Parathyroid adenoma (tissue), 2 donors: ENCODE data around the gene SNX11.

Source experiments
- H2AFZ ChIP-seq: fragments of 300-600 bp; sonication (generic); one replicate; pipeline ENCODE4 v1.7.0; 2017; ENCODE audit warnings: antibody characterized with exemption, mild to moderate bottlenecking
- H3K27ac ChIP-seq: fragments of 300-600 bp; sonication (generic); one replicate; pipeline ENCODE4 v1.7.0; 2017
- H3K27me3 ChIP-seq: fragments of 300-600 bp; sonication (generic); one replicate; pipeline ENCODE4 v1.7.0; 2017; ENCODE audit warnings: low read length; ENCODE audit not compliant: control insufficient read depth, insufficient read depth
- H3K36me3 ChIP-seq: fragments of 300-600 bp; sonication (generic); one replicate; pipeline ENCODE4 v1.7.0; 2017; ENCODE audit warnings: low read length; ENCODE audit not compliant: control insufficient read depth, insufficient read depth
- H3K4me1 ChIP-seq: fragments of 300-600 bp; sonication (generic); one replicate; pipeline ENCODE4 v1.7.0; 2017; ENCODE audit warnings: control low read depth
- H3K4me2 ChIP-seq: fragments of 300-600 bp; sonication (generic); one replicate; pipeline ENCODE4 v1.7.0; 2017; ENCODE audit warnings: low read length
- H3K4me3 ChIP-seq: fragments of 300-600 bp; sonication (generic); one replicate; pipeline ENCODE4 v1.7.0; 2017; ENCODE audit warnings: low read depth, low read length
- H3K79me2 ChIP-seq: fragments of 300-600 bp; sonication (generic); one replicate; pipeline ENCODE4 v1.7.0; 2017; ENCODE audit warnings: control low read depth
- H3K9ac ChIP-seq: fragments of 300-600 bp; sonication (generic); one replicate; pipeline ENCODE4 v1.7.0; 2017; ENCODE audit warnings: mild to moderate bottlenecking
- H3K9me3 ChIP-seq: fragments of 300-600 bp; sonication (generic); one replicate; pipeline ENCODE4 v1.7.0; 2017; ENCODE audit warnings: low read length; ENCODE audit not compliant: control insufficient read depth
- CTCF ChIP-seq: fragments of 300-600 bp; sonication (generic); IDR thresholded peaks from one replicate; pipeline ENCODE4 v1.7.0; 2017; ENCODE audit warnings: antibody characterized with exemption, mild to moderate bottlenecking
- donor health status: primary hyperparathyroidism.

The SNX11 gene

GRCh38 chr17:48102043-48102750 is 5.4 kb upstream of the SNX11 start:
- Histone ChIP-seq H3K36me3 (no peaks in the 10 kb centered on the region), H3K27ac (peak overlapping the region; percentile 60), H3K79me2 (peaks cover 11% of the 10 kb centered on the region), H3K9ac (no peak overlapping the region), H3K9me3 (no peaks in the 10 kb centered on the region), H2AFZ (peak overlapping the region; percentile 40), H3K27me3 (no peaks in the 10 kb centered on the region), H3K4me1 (peaks cover 2% of the 10 kb centered on the region), H3K4me3 (no peak overlapping the region), H3K4me2 (peak overlapping the region; percentile 32)
- TF ChIP-seq CTCF, result no peak

GRCh38 chr17:48102798-48103715 is 4.5 kb upstream of the SNX11 start:
- Histone ChIP-seq H2AFZ (peak overlapping the region; percentile 40), H3K9ac (no peak overlapping the region), H3K4me1 (peaks cover 2% of the 10 kb centered on the region), H3K27me3 (no peaks in the 10 kb centered on the region), H3K27ac (peak overlapping the region; percentile 60), H3K9me3 (no peaks in the 10 kb centered on the region), H3K4me3 (no peak overlapping the region), H3K36me3 (no peaks in the 10 kb centered on the region), H3K79me2 (peaks cover 8% of the 10 kb centered on the region), H3K4me2 (peak overlapping the region; percentile 32)
- TF ChIP-seq CTCF, result no peak

- no peak overlapping the region for H3K4me3 ChIP-seq
Observed at GRCh38 chr17:48104440-48104839, 3.1 kb upstream of the SNX11 start.

GRCh38 chr17:48106802-48107136 is 797 bp upstream of the SNX11 start:
- H3K27me3 ChIP-seq, result no peaks in the 10 kb centered on the region
- peak overlapping the region; percentile 57 for H3K9ac ChIP-seq
- peak overlapping the region; percentile 90 for H3K27ac ChIP-seq
- peak overlapping the region; percentile 71 for H3K4me2 ChIP-seq
- peak overlapping the region; percentile 89 for H3K4me3 ChIP-seq
- peaks cover 17% of the 10 kb centered on the region for H3K4me1 ChIP-seq
- H2AFZ ChIP-seq, result peak overlapping the region; percentile 97
- H3K9me3 ChIP-seq, result no peaks in the 10 kb centered on the region
- no peaks in the 10 kb centered on the region for H3K36me3 ChIP-seq
- no peak for TF ChIP-seq CTCF
- peaks cover 13% of the 10 kb centered on the region for H3K79me2 ChIP-seq

More at GRCh38 chr17:48104440-48104839, 3.1 kb upstream of the SNX11 start:
- peaks cover 11% of the 10 kb centered on the region for H3K79me2 ChIP-seq
- H3K4me1 ChIP-seq, result peaks cover 2% of the 10 kb centered on the region
- H2AFZ ChIP-seq, result no peak overlapping the region
- no peak overlapping the region for H3K27ac ChIP-seq
- no peak overlapping the region for H3K9ac ChIP-seq
- H3K27me3 ChIP-seq, result no peaks in the 10 kb centered on the region
- no peak for TF ChIP-seq CTCF
- H3K4me2 ChIP-seq, result no peak overlapping the region
- H3K36me3 ChIP-seq, result no peaks in the 10 kb centered on the region
- no peaks in the 10 kb centered on the region for H3K9me3 ChIP-seq
